ENCODE data around the gene GSTP1. TPM values are rescaled to one million over a fixed set of nuclear protein-coding genes. Genes with fewer than 3 reads are reported as not detected.

The GSTP1 gene
- polyA plus RNA-seq, 1 of the 3 experiments (the other 2 are of a cell fraction) = 745 TPM

DNA sequence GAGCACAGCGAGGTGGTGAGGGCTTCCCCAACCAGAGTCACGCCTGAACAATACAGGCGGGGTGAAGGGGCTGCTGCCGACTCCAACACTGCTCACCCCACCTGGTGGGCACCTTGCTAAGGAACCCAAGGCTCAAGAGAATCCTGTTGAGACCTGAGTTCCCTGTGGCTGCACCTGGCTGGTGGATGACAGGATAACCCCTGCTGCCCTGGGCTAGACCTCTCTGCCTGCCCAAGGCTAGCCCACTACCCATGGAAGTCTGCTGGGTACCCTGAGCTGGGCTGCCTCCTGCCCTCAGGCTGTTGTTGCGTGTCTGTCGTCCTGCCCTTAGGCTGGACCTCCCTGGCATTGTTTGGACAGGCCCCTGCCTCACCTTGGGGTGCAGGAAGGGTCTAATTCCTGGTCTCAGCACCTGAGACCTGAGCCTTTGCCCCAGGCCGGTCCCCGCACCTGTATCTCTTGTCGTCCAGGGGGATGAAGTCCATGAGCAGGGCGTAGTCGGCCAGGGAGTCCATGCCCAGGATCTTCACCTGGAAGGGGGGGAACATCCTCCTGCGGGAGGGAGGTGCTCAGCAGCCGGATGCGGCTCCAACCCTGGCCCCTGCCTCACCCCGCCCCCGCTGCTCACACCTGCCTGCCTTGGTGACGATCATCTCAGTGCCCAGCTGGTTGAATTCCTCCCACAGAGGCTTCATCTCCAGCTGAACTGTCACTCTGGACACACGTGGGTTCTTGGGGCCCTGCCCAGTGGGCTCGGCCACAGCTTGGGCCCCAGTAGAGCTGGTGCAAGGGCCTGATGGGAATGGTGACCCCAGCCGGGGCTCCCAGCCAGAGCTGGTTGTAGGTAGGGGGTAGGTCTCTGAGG lies 51.0 kb downstream of the GSTP1 start:
- no peaks in the 10 kb centered on the region for H3K9me2 ChIP-seq
- no peak overlapping the region for H3K4me3 ChIP-seq (ENCODE audit: low read depth in 2 of 2, low read length in 1 of 2)
- TF ChIP-seq POLR2AphosphoS5 (IDR thresholded peaks at IDR 0.05; ENCODE audit: low read depth, low read length) = no peak
- TF ChIP-seq RAD21 (IDR thresholded peaks at IDR 0.05; ENCODE audit: low read length) = no peak
- no peak for TF ChIP-seq SIN3A (IDR thresholded peaks at IDR 0.05; ENCODE audit: borderline replicate concordance, low read depth, low read length)
- TF ChIP-seq YY1 (IDR thresholded peaks at IDR 0.05; ENCODE audit: low read depth) = no peak
- TF ChIP-seq GABPA (IDR thresholded peaks at IDR 0.05; ENCODE audit: low read depth) = no peak
- no peak for TF ChIP-seq NRF1 (IDR thresholded peaks at IDR 0.05; ENCODE audit: low read depth, low read length)
- TF ChIP-seq JUND (IDR thresholded peaks at IDR 0.05) = no peak
- TF ChIP-seq SMC3 (IDR thresholded peaks at IDR 0.05; ENCODE audit: low read depth, low read length) = no peak
- TF ChIP-seq FOXM1 (IDR thresholded peaks at IDR 0.05; ENCODE audit: low read depth) = no peak
- TF ChIP-seq NFIC (IDR thresholded peaks at IDR 0.05; ENCODE audit: borderline replicate concordance) = no peak
- TF ChIP-seq REST (IDR thresholded peaks at IDR 0.05; ENCODE audit: low read depth, low read length) = no peak
- 74% methylated on average over 14 of the region's 20 CpGs for WGBS (ENCODE audit: low lambda C conversion rate)
- H3K4me2 ChIP-seq = no peak overlapping the region
- CTCF ChIA-PET = interaction anchor here (17.8 kb wide), 1 partner anchor 19 kb away, joined by 308 read pairs; the partner anchor contains the start of gene ACY3
- H3K9ac ChIP-seq = no peak overlapping the region
- H3K79me2 ChIP-seq (ENCODE audit: insufficient read depth) = no peaks in the 10 kb centered on the region
- H3K9me3 ChIP-seq = no peaks in the 10 kb centered on the region
- H3K27me3 ChIP-seq (ENCODE audit: insufficient read depth) = no peaks in the 10 kb centered on the region
- no peaks in the 10 kb centered on the region for H4K20me1 ChIP-seq (ENCODE audit: insufficient read depth)
- POLR2A ChIA-PET = no interaction called here
- DNase-seq = no peak
- H3K36me3 ChIP-seq (replicated peaks in 1 of 2; ENCODE audit: control insufficient read depth in 1 of 2, insufficient read depth in 2 of 2, low read length in 1 of 2) = no peaks in the 10 kb centered on the region
- H3F3A ChIP-seq (replicated peaks; ENCODE audit: insufficient read depth) = no peaks in the 10 kb centered on the region
- H3K4me1 ChIP-seq (ENCODE audit: control insufficient read depth in 1 of 2, insufficient read depth in 2 of 2, low read depth in 1 of 2, low read length in 1 of 2) = peaks cover 0 to 10% of the 10 kb centered on the region in 2 experiments; a peak in 1 of 4 replicates
- H2AFZ ChIP-seq (ENCODE audit: low read depth) = no peak overlapping the region
- H3K27ac ChIP-seq (ENCODE audit: low read depth in 2 of 2, low read length in 1 of 2) = no peak overlapping the region

DNA sequence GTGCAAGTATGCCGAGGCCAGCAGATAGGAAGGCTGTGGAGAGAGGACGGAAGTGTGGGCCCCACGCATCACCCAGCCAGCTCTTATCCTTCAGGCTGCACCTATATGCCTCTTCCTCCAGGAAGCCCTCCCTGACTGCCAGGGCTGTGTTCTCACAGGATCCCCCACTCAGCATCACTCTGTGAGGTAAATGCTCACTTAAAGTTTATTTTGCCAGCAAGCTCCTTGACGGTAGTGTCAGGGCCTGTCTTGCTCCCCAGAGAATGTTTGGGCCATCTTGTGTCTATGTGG lies 51.6 kb downstream of the GSTP1 start:
- H4K20me1 ChIP-seq (ENCODE audit: insufficient read depth) = no peaks in the 10 kb centered on the region
- no peak for DNase-seq
- H3F3A ChIP-seq (replicated peaks; ENCODE audit: insufficient read depth) = no peaks in the 10 kb centered on the region
- no peak overlapping the region for H3K4me2 ChIP-seq
- H3K9ac ChIP-seq = no peak overlapping the region
- H2AFZ ChIP-seq (ENCODE audit: low read depth) = no peak overlapping the region
- POLR2A ChIA-PET = no interaction called here
- H3K9me3 ChIP-seq = no peaks in the 10 kb centered on the region
- no peaks in the 10 kb centered on the region for H3K27me3 ChIP-seq (ENCODE audit: insufficient read depth)
- TF ChIP-seq FOSL2 (IDR thresholded peaks at IDR 0.05; ENCODE audit: borderline replicate concordance, low read depth) (no peak), JUND (IDR thresholded peaks at IDR 0.05) (no peak), MEF2A (IDR thresholded peaks at IDR 0.05; ENCODE audit: borderline replicate concordance, low read depth) (no peak), TCF12 (IDR thresholded peaks at IDR 0.05) (no peak), CHD2 (IDR thresholded peaks at IDR 0.05; ENCODE audit: low read length, partially characterized antibody) (no peak), GABPA (IDR thresholded peaks at IDR 0.05; ENCODE audit: low read depth) (no peak), NRF1 (IDR thresholded peaks at IDR 0.05; ENCODE audit: low read depth, low read length) (no peak), RAD21 (IDR thresholded peaks at IDR 0.05; ENCODE audit: low read length) (no peak)
- TF ChIP-seq, protein P1, sequence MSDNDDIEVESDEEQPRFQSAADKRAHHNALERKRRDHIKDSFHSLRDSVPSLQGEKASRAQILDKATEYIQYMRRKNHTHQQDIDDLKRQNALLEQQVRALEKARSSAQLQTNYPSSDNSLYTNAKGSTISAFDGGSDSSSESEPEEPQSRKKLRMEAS (IDR thresholded peaks at IDR 0.05; ENCODE audit: low read depth) = no peak
- TF ChIP-seq, protein P2, sequence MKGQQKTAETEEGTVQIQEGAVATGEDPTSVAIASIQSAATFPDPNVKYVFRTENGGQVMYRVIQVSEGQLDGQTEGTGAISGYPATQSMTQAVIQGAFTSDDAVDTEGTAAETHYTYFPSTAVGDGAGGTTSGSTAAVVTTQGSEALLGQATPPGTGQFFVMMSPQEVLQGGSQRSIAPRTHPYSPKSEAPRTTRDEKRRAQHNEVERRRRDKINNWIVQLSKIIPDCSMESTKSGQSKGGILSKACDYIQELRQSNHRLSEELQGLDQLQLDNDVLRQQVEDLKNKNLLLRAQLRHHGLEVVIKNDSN (IDR thresholded peaks at IDR 0.05; ENCODE audit: borderline replicate concordance, low read depth) = no peak
- 91% methylated on average over 4 of the region's 4 CpGs for WGBS (ENCODE audit: low lambda C conversion rate)
- no peaks in the 10 kb centered on the region for H3K36me3 ChIP-seq (replicated peaks in 1 of 2; ENCODE audit: control insufficient read depth in 1 of 2, insufficient read depth in 2 of 2, low read length in 1 of 2)
- H3K9me2 ChIP-seq = no peaks in the 10 kb centered on the region
- CTCF ChIA-PET = interaction anchor here (17.8 kb wide), 1 partner anchor 18 kb away, joined by 308 read pairs; the partner anchor contains the start of gene ACY3
- peaks cover 0 to 9% of the 10 kb centered on the region in 2 experiments; a peak in 1 of 4 replicates for H3K4me1 ChIP-seq (ENCODE audit: control insufficient read depth in 1 of 2, insufficient read depth in 2 of 2, low read depth in 1 of 2, low read length in 1 of 2)
- no peak overlapping the region for H3K4me3 ChIP-seq (ENCODE audit: low read depth in 2 of 2, low read length in 1 of 2)
- H3K27ac ChIP-seq (ENCODE audit: low read depth in 2 of 2, low read length in 1 of 2) = no peak overlapping the region
- no peaks in the 10 kb centered on the region for H3K79me2 ChIP-seq (ENCODE audit: insufficient read depth)
